NCI-H1417 (cell line): Measurements from ENCODE around the gene RACGAP1.
"Not testable (repeated sequence)": the region's sequence is repeated elsewhere in the genome, so short reads cannot be mapped to it uniquely, and the experiment has no call there.

Experiments
- DNase-seq, 3 experiments: peaks; one replicate each; lab custom pipeline; 2025; lab: John Stamatoyannopoulos, UW

RACGAP1 gene

GRCh38 chr12:50055831-50056638 lies 30.7 kb upstream of the RACGAP1 start:
- peak; percentile 50 to 75 (median 71) for DNase-seq

GRCh38 chr12:50053583-50053982 lies 28.3 kb upstream of the RACGAP1 start:
- no peak for DNase-seq

- peak in 1 of 3 experiments; percentile 40 for DNase-seq
Measured at GRCh38 chr12:50052964-50053363, 27.7 kb upstream of the RACGAP1 start.

GRCh38 chr12:50052544-50052943 lies 27.2 kb upstream of the RACGAP1 start:
- DNase-seq: no peak

- DNase-seq: no peak
Measured at GRCh38 chr12:50051101-50051806, 26.0 kb upstream of the RACGAP1 start.

- no peak for DNase-seq
Measured at GRCh38 chr12:50050410-50051098, 25.3 kb upstream of the RACGAP1 start.

GRCh38 chr12:50050119-50050385 lies 24.8 kb upstream of the RACGAP1 start:
- DNase-seq: no peak

- peak in 1 of 3 experiments; percentile 12 for DNase-seq
Measured at GRCh38 chr12:50049254-50050118, 24.2 kb upstream of the RACGAP1 start.

GRCh38 chr12:50047693-50048250 lies 22.5 kb upstream of the RACGAP1 start:
- no peak for DNase-seq

GRCh38 chr12:50043854-50044253 lies 18.6 kb upstream of the RACGAP1 start:
- no peak for DNase-seq

GRCh38 chr12:50043308-50043707 lies 18.0 kb upstream of the RACGAP1 start:
- DNase-seq: no peak

GRCh38 chr12:50042693-50043092 lies 17.4 kb upstream of the RACGAP1 start:
- no peak for DNase-seq

GRCh38 chr12:50041962-50042361 lies 16.7 kb upstream of the RACGAP1 start:
- no peak for DNase-seq

GRCh38 chr12:50041062-50041860 lies 16.0 kb upstream of the RACGAP1 start:
- DNase-seq: no peak

GRCh38 chr12:50040657-50041056 lies 15.4 kb upstream of the RACGAP1 start:
- no peak for DNase-seq

GRCh38 chr12:50039151-50039835 lies 14.0 kb upstream of the RACGAP1 start:
- peak; percentile 57 to 85 (median 78) for DNase-seq

- DNase-seq: no peak
Measured at GRCh38 chr12:50038336-50038735, 13.0 kb upstream of the RACGAP1 start.

GRCh38 chr12:50032854-50033581 lies 7.7 kb upstream of the RACGAP1 start:
- no peak for DNase-seq

GRCh38 chr12:50032515-50032853 lies 7.2 kb upstream of the RACGAP1 start:
- no peak for DNase-seq

GRCh38 chr12:50030449-50030848 lies 5.2 kb upstream of the RACGAP1 start:
- DNase-seq: not testable (repeated sequence)
